Adipocyte (in vitro differentiated cells): Measurements from ENCODE around the gene PRSS1.
"Not testable (repeated sequence)": the region's sequence is repeated elsewhere in the genome, so short reads cannot be mapped to it uniquely, and the experiment has no call there.

Experiments
- DNase-seq: peaks from one replicate; pipeline ENCODE4 v3.0.0-alpha.2; 2015; ENCODE audit warnings: low read depth
- H3K27me3 ChIP-seq: replicated peaks from 2 replicates; pipeline ENCODE4 v1.7.0; 2013; ENCODE audit warnings: mild to moderate bottlenecking, low read length, moderate library complexity; ENCODE audit not compliant: control insufficient read depth, insufficient read depth
- H3K36me3 ChIP-seq: 2 replicates; pipeline ENCODE4 v1.7.0; 2013; ENCODE audit warnings: low read length, mild to moderate bottlenecking, moderate library complexity; ENCODE audit not compliant: control insufficient read depth, insufficient read depth, severe bottlenecking
- H3K4me1 ChIP-seq: 2 replicates; pipeline ENCODE4 v1.7.0; 2013; ENCODE audit warnings: mild to moderate bottlenecking, low read length, moderate library complexity; ENCODE audit not compliant: control insufficient read depth, insufficient read depth
- H3K4me3 ChIP-seq: 2 replicates; pipeline ENCODE4 v1.7.0; 2013; ENCODE audit warnings: mild to moderate bottlenecking, low read length, moderate library complexity
- H3K9ac ChIP-seq: 2 replicates; pipeline ENCODE4 v1.7.0; 2013; ENCODE audit warnings: mild to moderate bottlenecking, low read length, moderate library complexity
- H3K9me3 ChIP-seq: 2 replicates; pipeline ENCODE4 v1.7.0; 2013; ENCODE audit warnings: mild to moderate bottlenecking, low read length, moderate library complexity; ENCODE audit not compliant: control insufficient read depth

The PRSS1 gene

GRCh38 chr7:142718313-142718712, 31.0 kb upstream of the PRSS1 start:
- Histone ChIP-seq H3K27me3 (peaks cover 44% of the 10 kb centered on the region), H3K9me3 (no peaks in the 10 kb centered on the region), H3K36me3 (no peaks in the 10 kb centered on the region), H3K4me1 (no peaks in the 10 kb centered on the region), H3K4me3 (no peak overlapping the region), H3K9ac (no peak overlapping the region)
- DNase-seq, result no peak

- Histone ChIP-seq H3K9ac (no peak overlapping the region), H3K4me1 (no peaks in the 10 kb centered on the region), H3K27me3 (peaks cover 41% of the 10 kb centered on the region), H3K4me3 (no peak overlapping the region), H3K36me3 (no peaks in the 10 kb centered on the region), H3K9me3 (no peaks in the 10 kb centered on the region)
- DNase-seq, result no peak
Measured at GRCh38 chr7:142720172-142720773, 29.0 kb upstream of the PRSS1 start.

GRCh38 chr7:142720986-142721385, 28.3 kb upstream of the PRSS1 start:
- H3K4me3 ChIP-seq, result no peak overlapping the region
- H3K4me1 ChIP-seq, result no peaks in the 10 kb centered on the region
- no peak overlapping the region for H3K9ac ChIP-seq
- H3K36me3 ChIP-seq, result no peaks in the 10 kb centered on the region
- H3K9me3 ChIP-seq, result no peaks in the 10 kb centered on the region
- no peak for DNase-seq
- peaks cover 34% of the 10 kb centered on the region for H3K27me3 ChIP-seq

- no peaks in the 10 kb centered on the region for H3K36me3 ChIP-seq
- H3K9me3 ChIP-seq, result no peaks in the 10 kb centered on the region
- no peak overlapping the region for H3K4me3 ChIP-seq
- no peaks in the 10 kb centered on the region for H3K4me1 ChIP-seq
- H3K27me3 ChIP-seq, result peaks cover 33% of the 10 kb centered on the region
- no peak for DNase-seq
- no peak overlapping the region for H3K9ac ChIP-seq
Measured at GRCh38 chr7:142722248-142722794, 27.0 kb upstream of the PRSS1 start.

GRCh38 chr7:142733271-142733670, 16.0 kb upstream of the PRSS1 start:
- Histone ChIP-seq H3K9me3 (no peaks in the 10 kb centered on the region), H3K9ac (no peak overlapping the region), H3K27me3 (peaks cover 6% of the 10 kb centered on the region), H3K36me3 (no peaks in the 10 kb centered on the region), H3K4me1 (no peaks in the 10 kb centered on the region), H3K4me3 (no peak overlapping the region)
- DNase-seq, result no peak

- no peaks in the 10 kb centered on the region for H3K4me1 ChIP-seq
- no peak overlapping the region for H3K4me3 ChIP-seq
- peaks cover 8% of the 10 kb centered on the region for H3K27me3 ChIP-seq
- no peak for DNase-seq
- no peak overlapping the region for H3K9ac ChIP-seq
- H3K36me3 ChIP-seq, result no peaks in the 10 kb centered on the region
- no peaks in the 10 kb centered on the region for H3K9me3 ChIP-seq
Measured at GRCh38 chr7:142739923-142740492, 9.3 kb upstream of the PRSS1 start.

- H3K27me3 ChIP-seq, result peaks cover 8% of the 10 kb centered on the region
- no peaks in the 10 kb centered on the region for H3K36me3 ChIP-seq
- no peak overlapping the region for H3K4me3 ChIP-seq
- no peaks in the 10 kb centered on the region for H3K9me3 ChIP-seq
- H3K4me1 ChIP-seq, result no peaks in the 10 kb centered on the region
- no peak for DNase-seq
- H3K9ac ChIP-seq, result no peak overlapping the region
Measured at GRCh38 chr7:142740786-142741185, 8.5 kb upstream of the PRSS1 start.

GRCh38 chr7:142741932-142742331, 7.3 kb upstream of the PRSS1 start:
- not testable (repeated sequence) for DNase-seq, H3K36me3 ChIP-seq, H3K9ac ChIP-seq, H3K9me3 ChIP-seq, H3K4me1 ChIP-seq, H3K4me3 ChIP-seq
- H3K27me3 ChIP-seq, result peaks cover 17% of the 10 kb centered on the region

- Histone ChIP-seq H3K4me3 (no peak overlapping the region), H3K36me3 (no peaks in the 10 kb centered on the region), H3K4me1 (no peaks in the 10 kb centered on the region), H3K9ac (no peak overlapping the region), H3K27me3 (peaks cover 20% of the 10 kb centered on the region), H3K9me3 (no peaks in the 10 kb centered on the region)
- DNase-seq, result no peak
Measured at GRCh38 chr7:142745091-142745635, 4.1 kb upstream of the PRSS1 start.

GRCh38 chr7:142745745-142746144, 3.5 kb upstream of the PRSS1 start:
- H3K36me3 ChIP-seq, result no peaks in the 10 kb centered on the region
- H3K9ac ChIP-seq, result no peak overlapping the region
- H3K4me3 ChIP-seq, result no peak overlapping the region
- H3K9me3 ChIP-seq, result no peaks in the 10 kb centered on the region
- H3K27me3 ChIP-seq, result peaks cover 20% of the 10 kb centered on the region
- no peak for DNase-seq
- H3K4me1 ChIP-seq, result no peaks in the 10 kb centered on the region

- Histone ChIP-seq H3K36me3 (no peaks in the 10 kb centered on the region), H3K4me3 (no peak overlapping the region), H3K27me3 (peaks cover 20% of the 10 kb centered on the region), H3K9ac (no peak overlapping the region), H3K9me3 (no peaks in the 10 kb centered on the region), H3K4me1 (no peaks in the 10 kb centered on the region)
- DNase-seq, result no peak
Measured at GRCh38 chr7:142746264-142746663, 3.0 kb upstream of the PRSS1 start.
